ENCODE results near the gene CFP.

The CFP gene

DNA sequence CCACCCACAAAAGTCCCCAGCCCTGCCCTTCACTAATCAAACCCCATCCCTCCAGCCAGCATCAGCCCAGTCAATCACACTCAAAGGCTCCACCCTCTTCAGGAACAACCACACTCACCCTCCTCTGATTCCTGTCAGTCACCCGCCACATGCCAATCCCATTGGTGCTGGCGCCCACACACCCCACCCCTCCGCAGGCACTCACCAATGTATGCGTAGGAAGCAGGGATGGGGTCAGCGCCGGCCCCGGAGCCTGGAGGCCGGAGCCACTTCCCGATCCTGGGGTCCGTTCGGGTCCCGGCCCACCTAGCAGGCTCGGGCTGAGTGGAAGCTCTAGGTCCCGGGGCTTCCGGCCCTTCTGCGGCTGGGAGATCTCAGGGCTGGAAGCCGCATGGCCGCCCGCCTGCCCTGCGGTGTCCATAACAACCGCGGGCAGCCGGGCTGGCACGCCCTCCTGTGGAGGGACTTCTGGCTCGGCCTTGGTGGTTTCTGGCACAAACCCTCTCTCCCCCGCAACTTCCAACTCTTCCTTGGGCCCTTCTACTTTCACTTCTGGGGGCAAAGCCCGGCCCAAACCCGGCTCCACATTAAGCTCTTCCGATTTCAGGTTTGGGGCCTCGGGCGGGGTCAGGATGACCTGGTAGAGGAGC lies 7.9 kb upstream of the CFP start:
- peak; percentile 48 for DNase-seq (ENCODE audit: low read depth, low spot score)

- DNase-seq (ENCODE audit: low read depth, low spot score): no peak
Measured at GRCh38 chrX:47634871-47635575, 5.3 kb upstream of the CFP start.

DNA sequence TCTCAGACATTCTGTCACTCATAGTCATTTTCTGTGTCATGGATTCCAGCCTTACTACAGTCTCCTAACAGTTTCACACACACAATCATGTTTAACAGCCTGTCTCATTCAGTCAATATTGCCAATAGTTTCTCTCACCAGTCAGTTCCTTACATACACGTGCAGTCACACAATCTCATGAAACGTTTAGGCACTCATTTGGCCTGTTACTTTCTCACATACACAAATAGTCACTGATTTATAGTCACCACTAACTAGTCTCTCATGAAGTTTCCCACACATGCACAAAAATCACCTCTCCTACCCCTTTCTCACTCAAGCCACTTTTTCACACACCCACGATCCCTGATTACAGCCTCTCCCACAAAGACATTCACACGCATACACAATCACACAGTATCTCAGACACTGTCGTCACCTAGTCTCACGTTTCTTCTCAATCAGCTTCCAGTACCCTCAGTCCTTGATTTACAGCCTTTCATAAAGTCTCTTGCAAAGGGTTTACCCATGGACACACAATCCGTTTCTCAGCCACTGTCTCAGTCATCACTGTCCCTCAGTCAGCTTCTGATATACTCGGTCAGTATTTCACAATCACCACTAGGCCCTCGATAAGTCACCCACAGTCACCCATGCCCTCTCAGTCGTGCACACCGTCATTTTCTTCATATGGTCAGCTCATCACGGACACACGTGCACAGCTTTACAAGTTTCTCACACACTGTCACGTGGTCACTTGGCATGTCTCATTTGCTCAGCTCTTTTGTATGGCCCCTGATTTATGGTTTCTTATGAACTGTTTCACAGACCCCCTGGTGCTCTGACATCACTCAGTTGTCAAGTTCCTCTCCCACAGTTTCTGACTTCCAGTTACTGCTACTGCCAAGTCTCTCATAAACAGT lies 4.2 kb upstream of the CFP start:
- no peak for DNase-seq (ENCODE audit: low read depth, low spot score)

DNA sequence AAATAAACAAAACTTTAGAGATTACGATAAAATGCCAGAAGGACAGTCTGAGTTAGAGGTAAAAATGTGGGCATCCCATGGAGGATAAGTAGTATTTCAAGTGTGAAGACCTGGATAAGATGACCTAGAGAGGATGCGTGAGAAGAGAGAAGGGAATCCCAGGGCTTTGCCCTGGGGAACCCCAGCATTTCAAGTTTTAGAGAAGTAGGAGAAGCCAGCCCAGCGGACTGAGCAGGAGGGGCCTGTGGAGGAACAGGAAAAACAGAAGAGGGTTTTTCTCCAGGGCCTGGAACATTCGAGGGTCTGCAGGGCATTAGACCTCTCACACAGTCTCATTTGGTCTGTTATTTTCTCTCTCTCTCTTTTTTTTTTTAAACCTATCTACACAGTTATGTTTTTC lies 2.9 kb upstream of the CFP start:
- DNase-seq (ENCODE audit: low read depth, low spot score): no peak

DNA sequence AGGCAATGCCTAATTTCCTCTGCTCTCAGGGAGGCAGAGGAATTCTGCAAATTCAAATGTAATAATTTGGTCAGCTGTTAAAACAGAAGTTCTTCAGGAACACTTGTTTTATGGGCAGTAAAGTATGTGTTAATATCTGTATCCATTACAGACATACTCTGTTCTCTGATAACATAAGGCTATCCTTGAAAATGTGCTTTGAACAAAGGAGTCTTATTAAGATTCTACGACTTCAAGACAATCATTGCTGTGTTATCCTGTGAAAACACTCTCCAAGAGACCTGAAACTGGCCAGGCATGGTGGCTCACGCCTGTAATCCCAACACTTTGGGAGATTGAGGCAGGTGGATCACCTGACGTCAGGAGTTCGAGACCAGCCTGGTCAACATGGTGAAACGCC lies 1.9 kb upstream of the CFP start:
- no peak for DNase-seq (ENCODE audit: low read depth, low spot score)

GRCh38 chrX:47628982-47629381 lies 748 bp downstream of the CFP start:
- DNase-seq (ENCODE audit: low read depth, low spot score): no peak

- no peak for DNase-seq (ENCODE audit: low read depth, low spot score)
Measured at GRCh38 chrX:47625365-47625764, 4.4 kb downstream of the CFP start.

GRCh38 chrX:47623540-47624027 lies 6.1 kb downstream of the CFP start:
- DNase-seq (ENCODE audit: low read depth, low spot score): peak; percentile 83

DNA sequence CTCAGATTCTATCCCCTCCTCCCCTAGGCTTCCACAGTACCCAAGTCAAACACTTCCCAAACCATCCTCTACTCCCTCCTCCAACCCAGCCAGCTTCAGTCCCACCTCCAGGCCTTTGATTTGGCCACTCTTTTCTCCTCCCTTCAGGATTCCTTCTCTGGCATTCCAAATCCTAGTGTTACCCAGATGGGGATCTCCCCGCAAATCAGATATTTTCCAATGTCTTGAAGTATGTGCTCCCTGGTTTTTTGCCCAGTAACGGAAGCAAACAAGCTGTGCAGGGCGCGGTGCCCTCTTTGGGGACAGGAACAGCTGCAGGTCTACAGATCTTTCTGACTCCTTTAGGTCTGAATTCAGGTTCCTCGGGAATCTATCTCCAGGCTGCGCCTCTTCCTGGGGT lies 7.9 kb downstream of the CFP start:
- DNase-seq (ENCODE audit: low read depth, low spot score): no peak

DNA sequence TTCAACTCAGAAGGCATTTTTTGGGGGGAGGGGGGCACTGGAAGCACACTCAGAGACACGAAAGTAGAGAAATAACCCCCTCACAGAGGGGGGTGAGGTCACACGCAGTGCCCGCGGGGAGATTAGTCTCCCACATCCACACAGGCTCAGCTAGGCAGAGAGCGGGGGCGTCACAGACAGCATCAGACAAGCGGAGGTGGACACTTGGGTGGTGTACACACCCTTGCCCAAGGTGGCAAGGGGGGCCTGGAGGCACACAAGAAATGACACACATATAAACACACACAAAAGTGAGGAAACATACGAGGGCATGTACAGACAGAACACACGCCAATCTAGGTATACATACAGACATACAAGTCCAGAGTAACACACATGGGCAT lies 9.4 kb downstream of the CFP start:
- DNase-seq (ENCODE audit: low read depth, low spot score): no peak

GRCh38 chrX:47619486-47620302 lies 10.0 kb downstream of the CFP start, which contains the start of gene SYN1:
TSS of gene SYN1 (minus strand) at chrX:47619857. CDS start at chrX:47619728, 129 bp downstream.
- peak; percentile 92 for DNase-seq (ENCODE audit: low read depth, low spot score)

GRCh38 chrX:47618923-47619485 lies 10.7 kb downstream of the CFP start:
- no peak for DNase-seq (ENCODE audit: low read depth, low spot score)

DNA sequence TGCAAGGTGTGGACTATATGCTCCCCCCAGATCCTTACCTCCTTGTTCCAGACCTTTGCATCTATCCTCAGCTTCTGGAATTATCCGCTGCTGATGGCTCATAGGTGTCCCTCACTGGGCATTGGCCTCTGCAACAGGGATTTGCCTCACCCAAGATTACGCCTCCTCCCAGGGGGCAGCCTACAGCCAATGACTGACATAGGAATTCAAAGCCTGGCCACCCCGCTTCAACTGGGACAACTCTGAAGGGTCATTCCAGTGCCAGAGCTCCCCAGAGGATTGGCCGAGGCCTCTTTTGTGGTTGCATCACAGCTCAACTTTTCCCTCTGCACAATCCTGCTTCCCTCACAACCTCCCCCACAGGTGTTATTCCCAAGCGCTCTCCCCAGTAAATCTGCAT lies 15.1 kb downstream of the CFP start:
- no peak for DNase-seq (ENCODE audit: low read depth, low spot score)

- DNase-seq (ENCODE audit: low read depth, low spot score): no peak
Measured at GRCh38 chrX:47613082-47613481, 16.6 kb downstream of the CFP start.

DNA sequence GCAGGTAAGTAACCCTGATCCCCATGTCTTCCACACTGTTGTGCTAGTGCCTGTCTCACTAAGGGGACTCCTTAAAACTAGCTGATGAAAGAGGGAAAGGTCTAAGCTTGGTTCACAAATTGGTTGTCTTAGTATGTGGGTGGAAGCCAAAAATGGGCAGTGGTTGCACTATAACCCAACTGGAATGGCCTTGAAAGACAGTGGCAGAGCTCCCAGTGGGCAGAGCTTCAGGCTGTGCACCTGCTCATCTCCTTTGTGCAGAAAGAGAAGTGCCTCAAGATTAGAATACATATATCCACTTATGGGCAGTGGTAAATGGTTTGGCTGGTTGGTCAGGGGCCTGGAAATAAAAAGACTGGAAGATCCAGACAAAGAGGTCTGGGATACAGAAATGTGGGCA lies 17.3 kb downstream of the CFP start:
- DNase-seq (ENCODE audit: low read depth, low spot score): no peak

- no peak for DNase-seq (ENCODE audit: low read depth, low spot score)
Measured at GRCh38 chrX:47611926-47612325, 17.8 kb downstream of the CFP start.

DNA sequence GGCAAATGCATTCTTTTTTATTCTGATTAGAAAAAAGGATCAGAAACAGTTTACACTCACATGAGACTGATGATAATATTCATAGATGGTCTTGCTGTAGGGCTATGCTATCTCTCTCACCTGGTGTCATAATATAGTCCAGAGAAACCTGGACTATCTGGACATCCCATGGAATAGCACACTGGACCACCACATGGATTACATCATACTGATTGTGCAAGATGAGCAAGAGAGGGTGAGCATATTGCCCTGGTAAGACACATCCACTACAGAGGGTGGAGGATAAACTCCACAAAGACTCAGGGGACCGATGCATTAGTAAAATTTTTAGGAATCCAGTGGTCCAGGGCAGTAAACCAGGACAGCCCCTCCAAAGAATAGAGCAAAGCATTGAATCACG lies 18.2 kb downstream of the CFP start:
- no peak for DNase-seq (ENCODE audit: low read depth, low spot score)

- DNase-seq (ENCODE audit: low read depth, low spot score): no peak
Measured at GRCh38 chrX:47610511-47610910, 19.2 kb downstream of the CFP start.

DNA sequence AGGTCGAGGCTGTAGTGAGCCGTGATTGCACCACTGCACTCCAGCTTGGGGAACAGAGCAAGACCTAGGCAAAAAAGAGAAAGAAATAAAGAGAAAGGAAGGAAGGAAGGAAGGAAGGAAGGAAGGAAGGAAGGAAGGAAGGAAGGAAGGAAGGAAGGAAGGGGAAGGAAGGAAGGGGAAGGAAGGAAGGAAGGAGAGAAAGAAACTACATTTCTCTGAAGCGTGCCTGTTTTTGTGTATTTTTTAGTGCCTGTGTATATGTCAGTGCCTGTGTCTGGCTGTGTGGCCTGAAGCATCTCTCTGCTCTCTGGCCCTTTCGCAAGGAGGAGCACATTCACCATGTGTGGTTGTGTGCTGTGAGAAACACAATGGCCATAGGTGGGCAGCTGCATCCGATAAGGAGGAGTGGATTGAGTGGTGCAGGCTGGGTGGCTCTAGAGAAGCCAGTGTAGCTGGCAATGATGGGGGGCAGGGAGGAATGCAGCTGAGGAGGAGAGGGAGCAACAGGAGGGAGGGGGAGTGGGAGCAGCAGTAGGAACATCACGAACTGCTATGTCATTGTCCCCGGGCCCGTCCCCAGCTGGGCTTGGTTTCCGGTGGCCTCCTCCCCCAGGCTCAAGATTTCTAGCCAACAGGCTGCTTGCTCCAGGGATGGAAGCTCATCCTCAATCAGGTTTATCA lies 21.5 kb downstream of the CFP start:
- DNase-seq (ENCODE audit: low read depth, low spot score): no peak

DNA sequence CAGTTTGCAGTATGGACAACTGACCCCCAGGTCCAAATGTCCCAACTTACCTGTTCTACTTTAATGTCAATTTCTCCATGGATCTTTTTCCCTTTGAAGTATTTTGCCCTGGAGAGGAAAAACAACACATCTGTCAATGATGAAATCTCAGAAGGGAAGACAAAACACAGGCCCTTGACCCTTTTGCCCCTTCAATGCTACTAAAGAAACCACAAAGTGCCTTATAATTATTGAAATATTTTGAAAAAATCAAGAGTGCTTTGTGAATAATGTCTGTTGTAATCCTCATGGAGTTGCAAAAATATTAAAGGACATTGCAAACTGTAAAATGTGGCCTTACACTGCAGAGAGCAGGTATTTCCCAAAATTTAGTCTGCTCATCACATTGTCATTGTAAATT lies 22.6 kb downstream of the CFP start:
- DNase-seq (ENCODE audit: low read depth, low spot score): no peak

- DNase-seq (ENCODE audit: low read depth, low spot score): no peak
Measured at GRCh38 chrX:47605024-47605423, 24.7 kb downstream of the CFP start.

Measured in astrocyte of the hippocampus (primary cell).